Effector memory CD4-positive, alpha-beta T cell (primary cell): ENCODE data around the gene C15orf39.
A peak's percentile ranks its signal among the peaks of the same experiment; 100 is the strongest.

Experiments
- DNase-seq, 3 donors: peaks; one replicate each; pipeline ENCODE4 v3.0.0-alpha.2; 2020
- H3K27ac ChIP-seq: 2 replicates; pipeline ENCODE4 v1.7.0; 2013; ENCODE audit warnings: mild to moderate bottlenecking, low read length, moderate library complexity; ENCODE audit not compliant: insufficient read depth, poor library complexity, severe bottlenecking
- H3K27me3 ChIP-seq: replicated peaks from 2 replicates; pipeline ENCODE4 v1.7.0; 2013; ENCODE audit warnings: mild to moderate bottlenecking, low read length; ENCODE audit not compliant: insufficient read depth, control insufficient read depth, poor library complexity, severe bottlenecking
- H3K36me3 ChIP-seq: 2 replicates; pipeline ENCODE4 v1.7.0; 2013; ENCODE audit warnings: mild to moderate bottlenecking, low read length, moderate library complexity; ENCODE audit not compliant: control insufficient read depth, insufficient read depth
- H3K4me1 ChIP-seq: 2 replicates; pipeline ENCODE4 v1.7.0; 2013; ENCODE audit warnings: low read length, mild to moderate bottlenecking; ENCODE audit not compliant: control insufficient read depth, insufficient read depth, poor library complexity, severe bottlenecking
- H3K4me3 ChIP-seq: 2 replicates; pipeline ENCODE4 v1.7.0; 2013; ENCODE audit warnings: low read length, low read depth, mild to moderate bottlenecking; ENCODE audit not compliant: insufficient read depth, poor library complexity, severe bottlenecking
- H3K9me3 ChIP-seq: 2 replicates; pipeline ENCODE4 v1.7.0; 2013; ENCODE audit warnings: mild to moderate bottlenecking, low read length, moderate library complexity; ENCODE audit not compliant: control insufficient read depth

C15orf39 gene

DNA sequence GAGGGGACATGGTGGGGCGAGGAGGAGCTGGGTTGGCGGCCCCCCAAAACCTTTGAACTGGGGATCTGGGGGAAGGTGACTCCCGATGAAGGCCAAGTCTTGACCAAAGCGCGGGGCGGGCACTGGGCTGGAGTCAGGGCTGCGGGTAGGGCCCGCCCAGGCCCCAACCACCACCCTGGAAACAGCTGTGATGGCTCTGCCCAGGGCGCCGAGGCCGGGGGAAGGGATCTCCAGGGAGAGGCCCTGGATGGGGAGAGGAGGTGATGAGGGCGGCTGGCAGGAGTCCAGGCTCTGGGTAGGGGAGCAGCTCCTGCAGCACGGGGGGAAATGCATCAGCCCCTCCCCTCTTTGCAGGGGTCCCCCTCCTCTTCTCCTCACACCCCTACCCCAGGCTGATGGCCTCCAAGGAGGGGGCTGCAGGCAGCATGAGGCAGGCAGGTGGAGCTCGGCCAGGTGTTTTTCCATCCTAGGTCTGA lies 5.9 kb upstream of the C15orf39 start:
- no peaks in the 10 kb centered on the region for H3K36me3 ChIP-seq
- H3K27ac ChIP-seq = no peak overlapping the region
- no peaks in the 10 kb centered on the region for H3K27me3 ChIP-seq
- H3K9me3 ChIP-seq = no peaks in the 10 kb centered on the region
- no peak overlapping the region for H3K4me3 ChIP-seq
- DNase-seq = no peak
- peaks cover 4% of the 10 kb centered on the region for H3K4me1 ChIP-seq

DNA sequence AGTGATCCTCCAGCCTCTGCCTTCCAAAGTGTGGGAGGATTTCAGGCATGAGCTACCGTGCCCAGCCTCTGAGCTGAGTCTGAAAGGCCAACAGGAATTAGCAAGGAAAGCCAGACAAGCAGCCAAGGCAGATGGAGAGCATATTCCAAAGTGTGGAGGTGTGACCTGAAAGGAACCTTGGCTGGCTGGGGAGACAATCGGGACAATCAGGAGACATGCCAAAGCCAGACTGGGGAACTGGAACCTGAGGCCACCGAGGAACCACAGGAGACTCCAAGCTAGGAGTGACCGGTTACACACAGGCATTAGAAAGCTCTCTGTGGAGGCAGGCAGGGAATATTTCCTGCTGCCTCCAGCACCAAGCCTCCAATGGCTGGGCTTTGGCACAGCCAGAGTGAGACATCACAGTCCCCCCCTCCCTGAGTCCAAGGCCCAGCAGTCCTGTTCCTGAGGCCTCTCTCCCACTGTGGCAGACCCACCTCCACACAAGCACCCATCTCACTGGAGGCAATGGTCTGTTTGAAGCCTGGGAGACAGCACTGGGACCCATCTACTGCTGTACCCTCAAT lies 4.5 kb upstream of the C15orf39 start:
- DNase-seq = no peak
- Histone ChIP-seq H3K9me3 (no peaks in the 10 kb centered on the region), H3K36me3 (no peaks in the 10 kb centered on the region), H3K4me1 (peaks cover 12% of the 10 kb centered on the region), H3K4me3 (no peak overlapping the region), H3K27me3 (no peaks in the 10 kb centered on the region), H3K27ac (no peak overlapping the region)

DNA sequence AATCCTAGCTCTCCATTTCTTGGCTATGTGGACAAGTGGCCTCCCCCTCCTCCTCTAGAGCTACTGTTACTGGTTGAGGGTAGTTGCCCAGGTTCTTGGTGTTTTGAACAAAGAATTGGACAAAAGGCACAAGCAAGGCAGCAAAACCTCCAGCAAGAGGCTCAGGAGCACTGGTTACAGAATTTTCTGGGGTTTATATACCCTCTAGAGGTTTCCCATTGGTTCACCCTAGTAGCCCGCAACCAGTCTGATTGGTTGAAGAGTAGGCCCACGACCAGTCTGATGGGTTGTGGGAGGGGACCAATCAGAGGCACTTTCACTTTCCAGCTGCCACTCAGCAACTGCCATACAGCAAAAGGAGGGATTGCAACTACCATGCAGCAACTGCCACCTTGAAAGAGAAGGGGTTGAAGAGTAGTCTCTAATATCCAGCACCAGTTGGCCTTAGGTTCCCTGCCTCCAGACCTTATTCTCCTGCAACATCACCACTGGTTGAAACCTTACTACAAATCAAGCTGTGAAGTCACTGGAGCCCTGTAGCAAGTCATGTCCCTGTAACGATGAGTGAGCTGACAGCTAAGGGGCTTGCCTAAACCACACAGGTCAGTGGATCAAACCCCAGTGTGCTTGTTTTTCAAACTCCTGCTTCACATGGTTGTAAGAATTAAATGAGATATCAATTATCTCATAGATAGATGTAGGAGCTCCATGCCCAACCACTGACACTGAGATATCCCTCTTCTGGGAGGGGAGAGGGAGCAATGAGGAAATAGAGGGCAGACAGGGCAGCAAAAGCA lies 2.9 kb upstream of the C15orf39 start:
- Histone ChIP-seq H3K4me3 (no peak overlapping the region), H3K27ac (no peak overlapping the region), H3K36me3 (no peaks in the 10 kb centered on the region), H3K4me1 (peaks cover 26% of the 10 kb centered on the region), H3K27me3 (no peaks in the 10 kb centered on the region), H3K9me3 (no peaks in the 10 kb centered on the region)
- no peak for DNase-seq

DNA sequence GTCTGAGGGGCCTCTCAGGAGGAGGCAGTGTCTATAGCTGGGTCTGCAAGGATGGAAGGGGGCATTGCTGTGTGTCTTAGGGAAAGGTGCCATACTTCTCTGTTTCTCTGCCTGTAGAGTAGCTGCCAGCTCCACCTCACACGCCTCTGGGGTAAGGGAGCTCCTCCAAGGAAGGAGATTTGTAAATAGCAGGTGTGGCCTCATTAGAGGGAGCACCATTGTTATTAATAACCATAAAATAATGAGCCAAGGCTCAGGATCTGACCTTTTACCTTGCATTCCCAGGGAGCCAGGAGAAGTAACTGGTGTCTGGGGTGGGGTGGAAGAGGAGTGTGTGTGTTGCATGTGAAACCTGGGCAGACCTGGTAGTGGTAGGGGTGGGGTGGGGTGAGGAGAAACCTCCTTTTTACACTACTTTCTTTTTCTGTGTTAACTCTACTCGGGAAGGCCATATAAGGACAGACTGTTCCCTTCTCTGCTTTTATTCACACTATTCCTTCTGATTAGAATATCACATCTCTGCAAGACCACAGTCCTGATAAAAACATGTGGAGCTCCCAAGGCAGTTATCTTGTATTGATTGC lies 2.2 kb upstream of the C15orf39 start:
- Histone ChIP-seq H3K4me1 (peaks cover 28% of the 10 kb centered on the region), H3K36me3 (no peaks in the 10 kb centered on the region), H3K27me3 (no peaks in the 10 kb centered on the region), H3K4me3 (no peak overlapping the region), H3K9me3 (no peaks in the 10 kb centered on the region), H3K27ac (no peak overlapping the region)
- DNase-seq = no peak

DNA sequence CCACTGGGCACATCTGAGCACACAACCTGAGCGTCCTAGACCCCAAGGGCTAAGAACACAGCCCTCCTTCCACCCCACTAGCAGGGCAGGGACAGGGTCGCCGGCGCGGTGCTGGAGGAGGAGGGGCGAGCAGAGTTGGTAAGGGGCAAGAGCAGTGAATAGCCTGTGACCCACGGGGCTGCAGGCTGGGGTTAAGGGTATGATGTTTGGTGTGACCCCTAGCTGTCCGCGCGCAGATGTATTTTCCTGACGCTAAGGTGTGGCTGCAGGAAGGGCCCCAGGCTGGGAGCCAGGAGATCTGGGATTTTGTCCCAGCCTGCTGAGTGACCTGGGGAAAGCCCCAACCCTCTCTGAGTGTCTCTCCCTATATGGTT lies 1.3 kb upstream of the C15orf39 start:
- Histone ChIP-seq H3K27ac (no peak overlapping the region), H3K4me3 (peak overlapping the region; percentile 90), H3K36me3 (no peaks in the 10 kb centered on the region), H3K27me3 (no peaks in the 10 kb centered on the region), H3K4me1 (peaks cover 28% of the 10 kb centered on the region), H3K9me3 (no peaks in the 10 kb centered on the region)
- no peak for DNase-seq

DNA sequence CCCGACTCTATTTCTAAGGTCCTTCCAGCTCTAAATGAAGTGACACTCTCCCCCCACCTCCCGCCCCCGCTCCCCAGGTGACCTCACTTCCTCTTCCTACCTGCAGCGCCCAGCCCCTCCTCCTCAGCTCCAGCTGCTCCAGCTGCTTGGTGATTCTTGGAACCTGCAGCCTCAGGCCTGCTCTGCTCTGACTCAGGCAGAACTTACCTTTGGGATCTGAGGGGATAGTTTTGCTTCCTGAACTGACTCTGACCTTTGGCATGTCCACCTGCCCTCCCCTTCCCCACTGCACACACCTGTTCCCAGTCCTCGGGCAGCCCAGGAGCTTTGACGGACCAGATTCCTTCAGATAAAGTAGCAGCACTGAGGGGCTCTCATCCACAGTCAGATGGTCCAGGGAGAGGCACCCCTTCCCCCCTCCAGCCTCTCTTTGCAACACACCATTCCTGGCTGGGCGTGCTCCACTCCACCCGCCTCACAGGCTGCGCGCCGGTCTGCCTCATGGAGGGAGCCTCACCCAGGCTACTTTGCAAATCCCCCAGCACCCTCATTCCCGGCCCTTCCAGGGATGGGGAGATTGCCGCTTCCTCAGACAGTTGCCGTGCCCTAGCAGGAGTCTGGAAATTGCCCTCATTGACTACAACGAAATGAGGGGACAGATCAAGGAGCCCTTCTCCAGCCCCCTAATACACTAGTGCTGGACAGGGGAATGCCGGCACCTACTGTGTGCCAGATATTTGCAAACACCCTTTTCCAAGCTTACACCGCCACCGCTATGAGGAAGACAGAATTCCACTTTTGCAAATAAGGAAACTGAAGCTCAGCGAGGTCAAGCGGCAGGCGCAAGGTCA lies 692 bp upstream of the C15orf39 start:
- Histone ChIP-seq H3K36me3 (peaks cover 2% of the 10 kb centered on the region), H3K4me1 (peaks cover 28% of the 10 kb centered on the region), H3K9me3 (no peaks in the 10 kb centered on the region), H3K27ac (peak overlapping the region; percentile 45), H3K4me3 (peak overlapping the region; percentile 90), H3K27me3 (no peaks in the 10 kb centered on the region)
- DNase-seq = peak in 1 of 3 donors; percentile 12

DNA sequence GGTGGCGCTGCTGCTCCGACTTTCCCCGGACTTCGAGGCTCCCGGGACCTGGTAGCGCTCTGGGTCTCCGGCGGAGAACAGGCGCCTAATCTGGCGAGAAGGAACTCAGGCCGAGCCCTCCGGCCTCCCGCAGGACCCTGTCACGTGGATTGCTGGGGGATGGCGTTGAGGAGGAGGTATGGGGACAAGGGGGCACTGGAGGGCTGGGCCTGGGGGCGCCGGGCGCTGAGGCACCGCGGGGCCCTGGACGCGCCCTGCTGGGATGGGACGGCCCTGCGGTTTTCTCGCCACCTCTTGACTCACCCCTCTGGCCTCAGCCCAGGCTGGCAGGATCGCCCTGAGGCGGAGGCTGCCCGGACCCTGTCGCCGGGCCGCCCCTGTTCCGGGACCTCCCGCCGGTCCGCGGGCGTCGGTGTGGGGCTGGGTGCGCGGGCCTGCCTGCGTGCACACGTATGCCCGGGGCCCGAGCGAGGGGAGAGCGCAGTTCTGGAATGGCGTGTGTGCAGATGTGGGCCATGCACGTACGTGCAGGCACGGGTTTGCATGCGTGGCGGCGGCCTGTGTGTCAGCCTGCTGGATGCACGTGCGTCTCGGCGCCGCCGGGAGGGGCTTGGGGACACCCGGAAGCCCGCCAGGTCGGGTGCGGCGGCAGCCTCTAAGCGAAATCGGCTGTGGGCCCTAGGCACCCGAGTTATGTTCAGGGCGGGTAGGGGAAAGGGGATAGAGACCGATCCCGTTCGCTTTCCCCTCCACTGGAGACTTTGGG lies 752 bp downstream of the C15orf39 start:
- Histone ChIP-seq H3K4me1 (peaks cover 28% of the 10 kb centered on the region), H3K36me3 (peaks cover 15% of the 10 kb centered on the region), H3K27me3 (no peaks in the 10 kb centered on the region), H3K27ac (peak overlapping the region; percentile 87), H3K9me3 (no peaks in the 10 kb centered on the region), H3K4me3 (peak overlapping the region; percentile 90)
- DNase-seq = peak; percentile 76 to 77 (median 76)

DNA sequence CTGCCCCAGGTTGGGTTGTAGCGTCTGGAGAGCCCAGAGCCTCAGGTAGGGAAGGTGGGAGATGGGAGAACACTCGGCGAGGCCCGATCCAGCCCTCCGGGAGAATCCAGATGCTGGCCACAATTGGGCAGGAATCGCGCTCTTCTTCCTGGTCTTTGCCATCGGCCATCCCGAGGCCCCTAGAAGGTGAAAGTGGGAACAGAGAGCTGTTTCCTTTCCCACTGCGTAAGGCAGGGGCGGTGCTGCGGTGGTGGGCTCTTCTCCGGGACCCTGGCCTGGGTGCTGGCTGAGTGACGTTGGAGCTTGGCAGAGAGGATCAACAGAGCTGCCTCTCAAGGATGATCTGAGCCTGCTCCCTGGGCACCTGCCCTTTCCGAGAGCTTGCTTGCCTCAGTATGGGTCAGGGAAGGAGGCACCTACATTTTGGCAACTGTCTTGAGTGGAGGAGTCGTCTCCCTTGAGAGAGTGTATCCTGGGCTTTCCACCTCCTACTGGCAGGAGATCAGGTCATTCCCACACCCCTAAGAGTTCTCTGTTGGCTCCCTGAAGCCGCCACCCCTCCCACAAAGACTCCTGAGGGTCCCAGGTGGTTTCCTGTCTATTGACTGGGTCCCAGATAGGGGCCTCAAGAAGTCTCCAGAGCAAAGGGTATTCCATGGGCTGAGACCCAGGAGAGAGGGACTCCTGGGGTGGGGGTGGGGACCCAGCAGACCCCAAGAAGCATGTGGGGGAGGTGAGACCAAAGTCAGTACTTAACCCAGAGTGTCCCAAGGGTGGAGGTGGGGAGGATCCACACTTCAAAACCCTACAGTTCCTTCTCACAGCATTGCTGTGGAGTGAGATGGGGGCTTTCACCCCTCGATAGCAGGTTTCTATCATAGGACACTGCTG lies 1.6 kb downstream of the C15orf39 start:
- H3K4me3 ChIP-seq = peak overlapping the region; percentile 90
- peaks cover 24% of the 10 kb centered on the region for H3K36me3 ChIP-seq
- no peak for DNase-seq
- no peaks in the 10 kb centered on the region for H3K9me3 ChIP-seq
- peak overlapping the region; percentile 87 for H3K27ac ChIP-seq
- H3K4me1 ChIP-seq = peaks cover 28% of the 10 kb centered on the region
- no peaks in the 10 kb centered on the region for H3K27me3 ChIP-seq

DNA sequence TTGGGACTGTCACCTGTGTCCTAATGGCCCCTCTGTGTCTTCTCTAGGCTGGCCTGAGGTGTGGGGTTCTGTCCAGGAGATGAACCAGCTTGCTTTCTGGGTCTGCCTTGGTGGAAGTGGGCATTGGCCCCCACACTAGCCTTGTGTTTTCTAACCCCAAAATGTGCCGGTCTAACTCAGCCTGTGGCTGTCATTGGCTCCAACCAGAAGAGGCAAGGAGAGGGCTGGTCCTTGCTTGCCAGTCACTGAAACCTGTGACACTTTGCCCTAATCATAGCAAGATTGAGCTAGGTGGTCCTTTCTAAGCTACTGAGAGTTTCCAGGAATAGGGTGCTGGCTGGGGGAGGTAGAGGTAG lies 2.2 kb downstream of the C15orf39 start:
- Histone ChIP-seq H3K4me3 (no peak overlapping the region), H3K27ac (peak overlapping the region; percentile 87), H3K36me3 (peaks cover 29% of the 10 kb centered on the region), H3K9me3 (no peaks in the 10 kb centered on the region), H3K4me1 (peaks cover 28% of the 10 kb centered on the region), H3K27me3 (no peaks in the 10 kb centered on the region)
- no peak for DNase-seq
